C4-2B (cell line): ENCODE results near the gene HSPA12A.

ENCODE experiments used
- H3K27ac ChIP-seq: fragments of 450-650 bp; 2 replicates; pipeline ENCODE4 v1.5.1; 2017
- CTCF ChIP-seq: fragments of 450-650 bp; conservative IDR thresholded peaks from 2 replicates; pipeline ENCODE4 v1.5.1; 2017; ENCODE audit warnings: mild to moderate bottlenecking
- ZFX ChIP-seq: fragments of 450-650 bp; IDR thresholded peaks from 2 replicates; pipeline ENCODE4 v1.6.1; 2017

HSPA12A gene

GRCh38 chr10:116710076-116710475 lies 32.3 kb downstream of the HSPA12A start:
- H3K27ac ChIP-seq: no peak overlapping the region
- TF ChIP-seq ZFX: no peak
- TF ChIP-seq CTCF: no peak

GRCh38 chr10:116708877-116709276 lies 33.5 kb downstream of the HSPA12A start:
- TF ChIP-seq ZFX (no peak), CTCF (no peak)
- no peak overlapping the region for H3K27ac ChIP-seq

GRCh38 chr10:116708391-116708821 lies 34.0 kb downstream of the HSPA12A start:
- no peak overlapping the region for H3K27ac ChIP-seq
- TF ChIP-seq CTCF (no peak), ZFX (no peak)

- H3K27ac ChIP-seq: no peak overlapping the region
- no peak for TF ChIP-seq CTCF
Measured at GRCh38 chr10:116707981-116708380, 34.4 kb downstream of the HSPA12A start.

- TF ChIP-seq CTCF (no peak), ZFX (no peak)
- no peak overlapping the region for H3K27ac ChIP-seq
Measured at GRCh38 chr10:116706281-116706680, 36.1 kb downstream of the HSPA12A start.

GRCh38 chr10:116705498-116705897 lies 36.9 kb downstream of the HSPA12A start:
- no peak overlapping the region for H3K27ac ChIP-seq
- TF ChIP-seq ZFX (no peak), CTCF (no peak)

GRCh38 chr10:116704926-116705325 lies 37.4 kb downstream of the HSPA12A start:
- H3K27ac ChIP-seq: no peak overlapping the region
- TF ChIP-seq ZFX: no peak
- no peak for TF ChIP-seq CTCF

GRCh38 chr10:116702165-116702564 lies 40.2 kb downstream of the HSPA12A start:
- H3K27ac ChIP-seq: no peak overlapping the region
- no peak for TF ChIP-seq CTCF
- TF ChIP-seq ZFX: no peak
